ENCODE data around the gene HRH3. TPM values are rescaled to one million over a fixed set of nuclear protein-coding genes. Genes with fewer than 3 reads are reported as not detected.

Gene HRH3
- total RNA-seq, 6 experiments from 2014 or later: not detected

DNA sequence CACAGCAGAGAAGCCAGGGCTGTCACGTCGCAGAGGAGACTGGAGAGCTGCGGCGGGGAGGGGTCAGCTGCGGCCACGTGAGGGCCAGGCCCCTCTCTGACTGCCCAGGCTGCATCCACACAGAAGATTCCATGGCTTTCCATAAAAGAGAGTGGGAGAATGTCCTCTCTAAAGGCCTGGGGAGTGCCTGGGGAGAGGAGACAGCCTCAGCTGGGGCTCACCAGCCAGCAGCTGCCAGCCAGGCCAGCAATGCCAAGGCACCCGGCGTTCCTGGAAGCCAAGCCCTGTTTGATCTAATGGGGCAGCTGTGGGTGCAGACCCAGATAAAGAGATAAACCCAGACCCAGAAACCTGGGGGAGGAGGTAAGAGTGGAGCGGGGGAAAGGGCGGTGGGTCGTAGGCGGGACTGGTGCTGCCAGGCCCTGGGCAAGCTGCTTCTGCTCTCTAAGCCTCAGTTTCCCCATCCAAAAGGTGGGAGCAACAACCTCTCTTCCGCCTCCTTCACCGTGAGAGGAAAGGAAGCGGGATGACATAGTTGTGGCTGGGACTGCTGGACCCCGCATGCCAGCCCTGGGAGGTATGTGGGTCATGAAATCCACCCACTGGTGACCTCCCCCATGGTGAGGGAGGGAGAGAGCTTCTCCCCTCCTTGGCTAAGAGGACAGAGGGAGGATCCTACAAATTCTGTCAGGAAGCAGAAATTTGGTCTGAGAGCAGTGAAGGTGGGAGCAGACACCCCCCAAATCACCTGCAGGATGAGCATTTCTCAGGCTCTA, 15.1 kb upstream of the HRH3 start:
- no peak for ATAC-seq
- no peaks in the 10 kb centered on the region for H3K9me3 ChIP-seq
- peaks cover 0 to 15% (median 3%) of the 10 kb centered on the region in 4 donors for H3K4me1 ChIP-seq
- H3K4me3 ChIP-seq: no peak overlapping the region
- no peak for TF ChIP-seq POLR2A (IDR thresholded peaks at IDR 0.05)
- TF ChIP-seq, protein P1, sequence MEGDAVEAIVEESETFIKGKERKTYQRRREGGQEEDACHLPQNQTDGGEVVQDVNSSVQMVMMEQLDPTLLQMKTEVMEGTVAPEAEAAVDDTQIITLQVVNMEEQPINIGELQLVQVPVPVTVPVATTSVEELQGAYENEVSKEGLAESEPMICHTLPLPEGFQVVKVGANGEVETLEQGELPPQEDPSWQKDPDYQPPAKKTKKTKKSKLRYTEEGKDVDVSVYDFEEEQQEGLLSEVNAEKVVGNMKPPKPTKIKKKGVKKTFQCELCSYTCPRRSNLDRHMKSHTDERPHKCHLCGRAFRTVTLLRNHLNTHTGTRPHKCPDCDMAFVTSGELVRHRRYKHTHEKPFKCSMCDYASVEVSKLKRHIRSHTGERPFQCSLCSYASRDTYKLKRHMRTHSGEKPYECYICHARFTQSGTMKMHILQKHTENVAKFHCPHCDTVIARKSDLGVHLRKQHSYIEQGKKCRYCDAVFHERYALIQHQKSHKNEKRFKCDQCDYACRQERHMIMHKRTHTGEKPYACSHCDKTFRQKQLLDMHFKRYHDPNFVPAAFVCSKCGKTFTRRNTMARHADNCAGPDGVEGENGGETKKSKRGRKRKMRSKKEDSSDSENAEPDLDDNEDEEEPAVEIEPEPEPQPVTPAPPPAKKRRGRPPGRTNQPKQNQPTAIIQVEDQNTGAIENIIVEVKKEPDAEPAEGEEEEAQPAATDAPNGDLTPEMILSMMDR (IDR thresholded peaks at IDR 0.05): no peak
- no peak for DNase-seq
- no peaks in the 10 kb centered on the region for H3K36me3 ChIP-seq
- H3K27ac ChIP-seq: no peak overlapping the region
- intact Hi-C loops (cut with DNase I): no loop called here
- H3K27me3 ChIP-seq: no peaks in the 10 kb centered on the region
- 65% methylated on average over 7 of the region's 16 CpGs for WGBS (ENCODE audit: insufficient coverage, low coverage, low lambda C conversion rate, missing lambda C conversion rate)

- no peak for ATAC-seq
- TF ChIP-seq, protein P1 (IDR thresholded peaks at IDR 0.05): no peak
- no peak for TF ChIP-seq POLR2A (IDR thresholded peaks at IDR 0.05)
- Histone ChIP-seq H3K4me1 (peaks cover 0 to 12% (median 3%) of the 10 kb centered on the region in 4 donors), H3K36me3 (no peaks in the 10 kb centered on the region), H3K27me3 (no peaks in the 10 kb centered on the region), H3K9me3 (no peaks in the 10 kb centered on the region), H3K4me3 (no peak overlapping the region), H3K27ac (no peak overlapping the region)
- no CpG with 5 or more reads among the region's 5 CpGs for WGBS (ENCODE audit: insufficient coverage, low coverage, low lambda C conversion rate, missing lambda C conversion rate)
- intact Hi-C loops (cut with DNase I): no loop called here
- DNase-seq: no peak
Measured at GRCh38 chr20:62234339-62234738, 14.3 kb upstream of the HRH3 start.

DNA sequence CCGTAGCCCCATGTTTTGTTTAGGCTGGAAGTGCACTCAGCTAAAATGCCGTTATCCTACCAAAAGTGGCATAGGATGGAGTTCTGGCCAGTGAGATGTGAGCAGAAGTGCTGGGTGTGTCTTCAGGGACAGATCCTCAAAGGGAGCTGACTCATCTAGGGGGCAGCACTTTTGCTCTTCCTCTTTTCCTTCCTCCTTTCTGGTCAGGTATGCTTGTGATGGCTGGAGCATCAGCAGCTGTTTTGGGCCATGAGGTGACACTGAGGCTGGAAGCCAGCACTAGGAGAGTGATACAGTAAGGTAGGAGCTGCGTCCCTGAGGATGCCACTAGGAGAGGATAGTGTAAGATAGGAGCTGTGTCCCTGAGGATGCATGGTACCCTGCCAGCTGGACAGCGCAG, 13.6 kb upstream of the HRH3 start:
- Histone ChIP-seq H3K4me1 (peaks cover 0 to 8% (median 3%) of the 10 kb centered on the region in 4 donors), H3K27me3 (no peaks in the 10 kb centered on the region), H3K9me3 (no peaks in the 10 kb centered on the region), H3K27ac (no peak overlapping the region), H3K36me3 (no peaks in the 10 kb centered on the region), H3K4me3 (no peak overlapping the region)
- ATAC-seq (no peak), DNase-seq (no peak)
- TF ChIP-seq POLR2A (IDR thresholded peaks at IDR 0.05): no peak
- TF ChIP-seq, protein P1 (IDR thresholded peaks at IDR 0.05): no peak
- 100% methylated on average over 1 of the region's 4 CpGs for WGBS (ENCODE audit: insufficient coverage, low coverage, low lambda C conversion rate, missing lambda C conversion rate)
- intact Hi-C loops (cut with DNase I): no loop called here

DNA sequence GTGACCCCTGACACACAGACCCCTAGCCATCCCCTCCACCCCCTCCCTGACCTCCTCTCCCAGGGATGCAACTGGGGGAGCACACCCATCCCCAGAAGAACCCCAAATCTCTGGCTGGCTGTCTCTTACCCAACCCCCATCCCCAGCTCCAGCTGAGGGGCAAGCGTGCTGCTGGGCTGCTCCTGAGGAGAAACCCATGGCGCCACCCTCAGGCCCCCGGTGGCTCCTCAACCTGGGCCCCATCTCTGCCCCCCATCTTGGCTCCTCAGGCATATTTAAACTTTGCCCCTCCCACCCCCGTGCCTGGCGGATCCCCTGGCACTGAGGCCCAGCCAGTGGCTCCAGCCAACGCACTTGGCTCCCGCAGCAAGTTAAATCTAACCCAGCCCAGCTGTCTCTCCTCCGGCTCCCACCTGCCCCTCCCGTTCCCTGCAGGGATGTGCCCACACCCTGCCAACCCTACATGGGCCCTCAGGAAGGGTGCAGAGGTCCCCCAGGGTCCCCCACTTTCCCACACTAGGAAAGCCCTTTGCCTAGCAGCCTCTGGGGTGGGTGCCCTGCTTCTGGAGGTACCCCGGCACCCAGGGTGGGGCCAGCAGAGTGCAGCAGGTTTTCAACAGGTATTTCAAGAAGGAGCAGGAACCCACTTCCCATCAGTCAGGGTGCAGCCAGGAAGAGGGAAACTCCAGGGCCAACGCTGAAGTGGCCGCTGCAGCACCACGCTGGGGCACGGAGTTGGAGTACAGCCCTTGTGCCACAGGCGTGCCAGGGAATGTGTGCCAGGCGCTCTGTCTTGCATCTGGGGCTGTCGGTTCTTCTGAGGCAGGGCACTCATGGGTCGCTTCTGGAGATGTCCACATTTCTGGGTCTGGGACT, 12.9 kb upstream of the HRH3 start:
- no peak for DNase-seq

More for the DNA sequence above, 12.9 kb upstream of the HRH3 start:
- no peaks in the 10 kb centered on the region for H3K36me3 ChIP-seq
- no peak overlapping the region for H3K27ac ChIP-seq
- ATAC-seq: no peak
- H3K4me1 ChIP-seq: peaks cover 0 to 8% (median 3%) of the 10 kb centered on the region in 4 donors
- no peaks in the 10 kb centered on the region for H3K9me3 ChIP-seq
- WGBS (ENCODE audit: insufficient coverage, low coverage, low lambda C conversion rate, missing lambda C conversion rate): 73% methylated on average over 2 of the region's 18 CpGs
- TF ChIP-seq POLR2A (IDR thresholded peaks at IDR 0.05): no peak
- TF ChIP-seq, protein P1 (IDR thresholded peaks at IDR 0.05): no peak
- H3K4me3 ChIP-seq: no peak overlapping the region
- intact Hi-C loops (cut with DNase I): no loop called here
- H3K27me3 ChIP-seq: no peaks in the 10 kb centered on the region
